ENCODE data around the gene NXPE1. TPM values are rescaled to one million over a fixed set of nuclear protein-coding genes. Genes with fewer than 3 reads are reported as not detected.

NXPE1 gene
- total and polyA plus RNA-seq, 9 of the 15 experiments (the other 6 are each of a cell fraction or from before 2014, with no cell fraction given), result not detected

GRCh38 chr11:114478768-114479167 is 80.9 kb downstream of the NXPE1 start:
- no peak overlapping the region for H3K9ac ChIP-seq (ENCODE audit: insufficient read depth in 1 of 2, low read depth in 2 of 2, low read length in 2 of 2)
- BruUV-seq (replicated peaks), result no TSS peak
- peak; percentile 55; the same call in 2 of the 3 replicates for ATAC-seq
- H3K4me1 ChIP-seq (replicated peaks in 1 of 2; ENCODE audit: control insufficient read depth in 2 of 2, insufficient read depth in 2 of 2, low read length in 2 of 2), result no peaks in the 10 kb centered on the region
- no peak overlapping the region for H3K4me3 ChIP-seq
- H3K36me3 ChIP-seq (ENCODE audit: control insufficient read depth, insufficient read depth, low read length), result no peaks in the 10 kb centered on the region
- no peak overlapping the region for H2AFZ ChIP-seq (ENCODE audit: low read depth, low read length)
- intact Hi-C loops (cut with micrococcal nuclease), result loop anchor here (2.0 kb wide), 1 partner anchor 138 kb away; no protein-coding TSS in a partner anchor
- TF ChIP-seq RAD21 (CRISPR knock-in tag; conservative IDR thresholded peaks at IDR 0.05 in 1 of 2, IDR thresholded peaks at IDR 0.05 in 1 of 2) (peak; percentile 9 to 41; a peak in 2 of 4 replicates), LEF1 (IDR thresholded peaks at IDR 0.05) (no peak), CREB5 (CRISPR knock-in tag; IDR thresholded peaks at IDR 0.05) (no peak), TEAD4 (IDR thresholded peaks at IDR 0.05; ENCODE audit: low read length) (no peak), TEAD4 (CRISPR knock-in tag; IDR thresholded peaks at IDR 0.05; ENCODE audit: borderline replicate concordance) (no peak), ZNF253 (CRISPR knock-in tag; conservative IDR thresholded peaks at IDR 0.05) (no peak), CEBPB (tag; IDR thresholded peaks at IDR 0.05) (peak; percentile 42; the same call in 1 of the 2 replicates), RBBP5 (IDR thresholded peaks at IDR 0.05; ENCODE audit: borderline replicate concordance, insufficient read depth, low read length, poor library complexity, severe bottlenecking) (no peak), CEBPG (CRISPR knock-in tag; IDR thresholded peaks at IDR 0.05) (no peak), CEBPG (tag; conservative IDR thresholded peaks at IDR 0.05 in 1 of 2, IDR thresholded peaks at IDR 0.05 in 1 of 2) (0 out of 4 replicates have a peak, but pooled peaks of 1 of the 2 experiments have one; percentile 50), STAT5B (CRISPR knock-in tag; IDR thresholded peaks at IDR 0.05) (no peak), RBM22 (IDR thresholded peaks at IDR 0.05; ENCODE audit: low read depth, low read length, poor library complexity, severe bottlenecking) (no peak), POLR2H (tag; IDR thresholded peaks at IDR 0.05; ENCODE audit: low read depth) (no peak), CTCF (IDR thresholded peaks at IDR 0.05 in 2 of 3, conservative IDR thresholded peaks at IDR 0.05 in 1 of 3; ENCODE audit: insufficient read depth in 2 of 3, low read depth in 1 of 3, low read length in 3 of 3) (peak in 1 of 3 experiments; percentile 34; a peak in 2 of 6 replicates)
- H3K79me2 ChIP-seq (ENCODE audit: control insufficient read depth, insufficient read depth, low read length), result no peaks in the 10 kb centered on the region
- no peak overlapping the region for H3K27ac ChIP-seq (ENCODE audit: extremely low read depth, low read depth, low read length)
- no peaks in the 10 kb centered on the region; a peak in 1 of 5 replicates for H3K27me3 ChIP-seq (ENCODE audit: control insufficient read depth in 2 of 2, insufficient read depth in 2 of 2, low read length in 2 of 2)
- CTCF ChIA-PET (ENCODE audit: low intra/inter-chr PET ratio), result no interaction called here
- POLR2A ChIA-PET, result no interaction called here
- no peaks in the 10 kb centered on the region for H4K20me1 ChIP-seq (replicated peaks; ENCODE audit: control insufficient read depth, insufficient read depth, low read length)
- in situ Hi-C loops (cut with MboI), result no loop called here
- no peak overlapping the region for H3K4me2 ChIP-seq (ENCODE audit: insufficient read depth, low read length)
- H3K9me3 ChIP-seq (replicated peaks; ENCODE audit: control insufficient read depth, insufficient read depth, low read depth, low read length), result no peaks in the 10 kb centered on the region; the same call in 1 of the 2 replicates
- peak in 1 of 4 experiments; percentile 7 for DNase-seq (ENCODE audit: extremely low read depth in 1 of 4, low spot score in 3 of 4)
- no peak for FAIRE-seq
- H3K9me1 ChIP-seq (ENCODE audit: control insufficient read depth, insufficient read depth, low read length), result no peaks in the 10 kb centered on the region
- 21% methylated on average over 4 of the region's 4 CpGs for WGBS (ENCODE audit: insufficient coverage, low coverage, missing lambda C conversion rate)

All from K562 (cell line).